ENCODE data around the gene FOXR1.
A peak's percentile ranks its signal among the peaks of the same experiment; 100 is the strongest.
"Not testable (repeated sequence)": the region's sequence is repeated elsewhere in the genome, so short reads cannot be mapped to it uniquely, and the experiment has no call there.

Gene FOXR1

GRCh38 chr11:118998388-118998717 lies 26.8 kb downstream of the FOXR1 start:
- no peak for DNase-seq

GRCh38 chr11:118998822-118999221 lies 27.3 kb downstream of the FOXR1 start:
- DNase-seq = no peak

- DNase-seq = no peak
Observed at GRCh38 chr11:119000906-119001305, 29.3 kb downstream of the FOXR1 start.

GRCh38 chr11:119006656-119007055 lies 35.1 kb downstream of the FOXR1 start:
- no peak for DNase-seq

- no peak for DNase-seq
Observed at GRCh38 chr11:119011476-119012053, 40.0 kb downstream of the FOXR1 start.

GRCh38 chr11:119012629-119013170 lies 41.1 kb downstream of the FOXR1 start:
- no peak for DNase-seq

- no peak for DNase-seq
Observed at GRCh38 chr11:119014209-119014924, 42.8 kb downstream of the FOXR1 start.

GRCh38 chr11:119015054-119015611 lies 43.6 kb downstream of the FOXR1 start:
- DNase-seq = no peak

GRCh38 chr11:119016216-119017009 lies 44.9 kb downstream of the FOXR1 start:
- no peak for DNase-seq

- not testable (repeated sequence) for DNase-seq
Observed at GRCh38 chr11:119017377-119017776, 45.8 kb downstream of the FOXR1 start.

- DNase-seq = peak; percentile 94
Observed at GRCh38 chr11:119018074-119018938, 46.7 kb downstream of the FOXR1 start, which contains the start of the genes RPS25 and TRAPPC4. Gene RPS25 (minus strand): TSS chr11:119018343. CDS start chr11:119018284, 59 bp downstream. Gene TRAPPC4 (plus strand): TSS chr11:119018766. CDS start chr11:119018796, 30 bp downstream.

- DNase-seq = no peak
Observed at GRCh38 chr11:119019996-119020395, 48.4 kb downstream of the FOXR1 start.

GRCh38 chr11:119021631-119022030 lies 50.1 kb downstream of the FOXR1 start:
- DNase-seq = no peak

GRCh38 chr11:119023741-119024140 lies 52.2 kb downstream of the FOXR1 start:
- no peak for DNase-seq

- DNase-seq = no peak
Observed at GRCh38 chr11:119024430-119025098, 53.0 kb downstream of the FOXR1 start.

GRCh38 chr11:119025099-119025473 lies 53.5 kb downstream of the FOXR1 start:
- no peak for DNase-seq

- no peak for DNase-seq
Observed at GRCh38 chr11:119025541-119025940, 54.0 kb downstream of the FOXR1 start.

- no peak for DNase-seq
Observed at GRCh38 chr11:119025978-119026766, 54.6 kb downstream of the FOXR1 start.

- no peak for DNase-seq
Observed at GRCh38 chr11:119026970-119027369, 55.4 kb downstream of the FOXR1 start.

- no peak for DNase-seq
Observed at GRCh38 chr11:119027561-119028345, 56.2 kb downstream of the FOXR1 start.

All from NK-92 treated with Interleukin-12 subunit alpha and Interleukin-12 subunit beta, amount 100 ng/mL, for 24 hours (cell line).